MCF 10A (cell line): ENCODE data around the gene GGTA1. TPM values are rescaled to one million over a fixed set of nuclear protein-coding genes. Genes with fewer than 3 reads are reported as not detected.
"Not testable (repeated sequence)": the region's sequence is repeated elsewhere in the genome, so short reads cannot be mapped to it uniquely, and the experiment has no call there.

Experiments used
- BruUV-seq: library from RNA; stranded (reverse); fragments of 400-500 nt; replicated peaks from 2 replicates; lab custom pipeline; 2021; lab: Mats Ljungman, UMichigan
- CTCF ChIA-PET: fragments of 300-600 bp; sonication (Branson Sonifier 250); formaldehyde crosslinking; extraction: SDS; loops from one replicate; lab custom pipeline; 2021; ENCODE audit warnings: antibody characterized with exemption, inconsistent platforms; lab: Yijun Ruan, JAX
- POLR2A ChIA-PET: fragments of 300-600, 350-650 bp; sonication (Branson Sonifier 250); formaldehyde crosslinking; extraction: SDS; loops from one replicate; lab custom pipeline; 2020; ENCODE audit warnings: antibody characterized with exemption, inconsistent platforms; lab: Yijun Ruan, JAX
- DNase-seq: peaks from one replicate; pipeline ENCODE4 v3.0.0-alpha.2; 2018; ENCODE audit not compliant: unreplicated experiment
- H3K27ac Mint-ChIP-seq: one replicate; pipeline ENCODE4 v1.8.0; 2022; ENCODE audit warnings: mild to moderate bottlenecking, low read depth, mixed read lengths; ENCODE audit not compliant: unreplicated experiment
- H3K27me3 Mint-ChIP-seq: one replicate; pipeline ENCODE4 v1.8.0; 2022; ENCODE audit warnings: mixed read lengths; ENCODE audit not compliant: insufficient read depth, unreplicated experiment
- H3K36me3 Mint-ChIP-seq: one replicate; pipeline ENCODE4 v1.8.0; 2022; ENCODE audit warnings: mild to moderate bottlenecking, moderate library complexity, mixed read lengths; ENCODE audit not compliant: insufficient read depth, unreplicated experiment
- H3K4me1 Mint-ChIP-seq: one replicate; pipeline ENCODE4 v1.8.0; 2022; ENCODE audit warnings: mixed read lengths; ENCODE audit not compliant: insufficient read depth, unreplicated experiment
- H3K4me3 Mint-ChIP-seq: one replicate; pipeline ENCODE4 v1.8.0; 2022; ENCODE audit warnings: mild to moderate bottlenecking, moderate library complexity, mixed read lengths; ENCODE audit not compliant: unreplicated experiment
- H3K9me3 Mint-ChIP-seq: one replicate; pipeline ENCODE4 v1.8.0; 2022; ENCODE audit warnings: mixed read lengths; ENCODE audit not compliant: unreplicated experiment
- CTCF ChIP-seq: fragments of 200-600 bp; IDR thresholded peaks from one replicate; pipeline ENCODE4 v1.8.0; 2022; ENCODE audit warnings: antibody characterized with exemption, mild to moderate bottlenecking; ENCODE audit not compliant: unreplicated experiment
- intact Hi-C: fragments of 100-400 bp; cut with micrococcal nuclease; formaldehyde crosslinking; loops from 2 replicates; pipeline ENCODE4 v1.14.1; 2022
- total RNA-seq: library from RNA; stranded (reverse); gene quantifications from 2 replicates; pipeline ENCODE4 v1.2.3, GENCODE V29; 2022

The GGTA1 gene
- total RNA-seq, 1 experiment from 2014 or later: not detected

- no TSS peak for BruUV-seq
- no peak overlapping the region for H3K27ac Mint-ChIP-seq
- CTCF ChIA-PET: interaction anchor here (0.5 to 0.9 kb wide), 2 partner anchors 16 to 86 kb away, joined by 3 to 4 read pairs; no protein-coding TSS in a partner anchor
- no peaks in the 10 kb centered on the region for H3K4me1 Mint-ChIP-seq
- H3K9me3 Mint-ChIP-seq: no peaks in the 10 kb centered on the region
- no peak overlapping the region for H3K4me3 Mint-ChIP-seq
- H3K27me3 Mint-ChIP-seq: peaks cover 61% of the 10 kb centered on the region
- peaks cover 5% of the 10 kb centered on the region for H3K36me3 Mint-ChIP-seq
- no peak for TF ChIP-seq CTCF
- POLR2A ChIA-PET: no interaction called here
- intact Hi-C loops: no loop called here
- no peak for DNase-seq
These were observed 34.7 kb downstream of the GGTA1 start for GRCh38 chr9:121464968-121465367.

- ChIA-PET CTCF (interaction anchor here (0.7 to 3.0 kb wide), 5 partner anchors 10 to 83 kb away, joined by 3 to 12 read pairs (median 3); no protein-coding TSS in a partner anchor), POLR2A (no interaction called here)
- Mint-ChIP-seq H3K27ac (no peak overlapping the region), H3K4me3 (no peak overlapping the region), H3K4me1 (no peaks in the 10 kb centered on the region), H3K36me3 (peaks cover 5% of the 10 kb centered on the region), H3K27me3 (peaks cover 60% of the 10 kb centered on the region), H3K9me3 (no peaks in the 10 kb centered on the region)
- TF ChIP-seq CTCF: peak; percentile 45
- intact Hi-C loops: loop anchor here (2.0 kb wide), 2 partner anchors 36 to 76 kb away; partner anchors contain the start of gene GGTA1
- peak; percentile 45 for DNase-seq
- no TSS peak for BruUV-seq
These were observed 36.4 kb downstream of the GGTA1 start for GRCh38 chr9:121463026-121463807.

- Mint-ChIP-seq H3K4me1 (no peaks in the 10 kb centered on the region), H3K4me3 (no peak overlapping the region), H3K27me3 (peaks cover 48% of the 10 kb centered on the region), H3K9me3 (no peaks in the 10 kb centered on the region), H3K36me3 (peaks cover 5% of the 10 kb centered on the region), H3K27ac (no peak overlapping the region)
- intact Hi-C loops: no loop called here
- POLR2A ChIA-PET: interaction anchor here (0.5 kb wide), 1 partner anchor 577 kb away, joined by 4 read pairs; no protein-coding TSS in a partner anchor
- no peak for TF ChIP-seq CTCF
- CTCF ChIA-PET: interaction anchor here (0.8 kb wide), 1 partner anchor 39 kb away, joined by 3 read pairs; no protein-coding TSS in a partner anchor
- no TSS peak for BruUV-seq
- no peak for DNase-seq
These were observed 40.1 kb downstream of the GGTA1 start for GRCh38 chr9:121459513-121459912.

- H3K27me3 Mint-ChIP-seq: peaks cover 38% of the 10 kb centered on the region
- H3K27ac Mint-ChIP-seq, BruUV-seq, H3K4me3 Mint-ChIP-seq, H3K36me3 Mint-ChIP-seq, intact Hi-C loops, DNase-seq, POLR2A ChIA-PET, H3K4me1 Mint-ChIP-seq, H3K9me3 Mint-ChIP-seq: not testable (repeated sequence)
- CTCF ChIA-PET: interaction anchor here (6.7 kb wide), 1 partner anchor 19 kb away, joined by 34 read pairs; no protein-coding TSS in a partner anchor
These were observed 41.2 kb downstream of the GGTA1 start for GRCh38 chr9:121458449-121458848.
